ENCODE measurements around the gene E4F1.
"Not testable (repeated sequence)": the region's sequence is repeated elsewhere in the genome, so short reads cannot be mapped to it uniquely, and the experiment has no call there.

Gene E4F1

GRCh38 chr16:2260250-2260649 lies 36.9 kb downstream of the E4F1 start:
- H3K27me3 ChIP-seq (ENCODE audit: insufficient read depth, low read length), result no peaks in the 10 kb centered on the region
- H3K9me3 ChIP-seq (ENCODE audit: insufficient read depth, low read depth, low read length), result no peaks in the 10 kb centered on the region
- H3K4me3 ChIP-seq (ENCODE audit: low read length), result no peak overlapping the region
- peaks cover 5% of the 10 kb centered on the region; the same call in 1 of the 2 replicates for H3K4me1 ChIP-seq (ENCODE audit: insufficient read depth, low read length)
- H3K9ac ChIP-seq (ENCODE audit: low read depth, low read length), result no peak overlapping the region
- H3K36me3 ChIP-seq (ENCODE audit: insufficient read depth, low read depth, low read length), result peaks cover 100% of the 10 kb centered on the region
- no peak overlapping the region for H3K27ac ChIP-seq (ENCODE audit: low read length)

GRCh38 chr16:2263026-2263425 lies 39.6 kb downstream of the E4F1 start:
- not testable (repeated sequence) for H3K27me3 ChIP-seq (ENCODE audit: insufficient read depth, low read length); H3K4me3 ChIP-seq (ENCODE audit: low read length); H3K9ac ChIP-seq (ENCODE audit: low read depth, low read length); H3K4me1 ChIP-seq (ENCODE audit: insufficient read depth, low read length); H3K27ac ChIP-seq (ENCODE audit: low read length); H3K9me3 ChIP-seq (ENCODE audit: insufficient read depth, low read depth, low read length)
- H3K36me3 ChIP-seq (ENCODE audit: insufficient read depth, low read depth, low read length), result peaks cover 85% of the 10 kb centered on the region

GRCh38 chr16:2266887-2267286 lies 43.5 kb downstream of the E4F1 start:
- H3K36me3 ChIP-seq (ENCODE audit: insufficient read depth, low read depth, low read length), result peaks cover 46% of the 10 kb centered on the region
- peak overlapping the region; percentile 98 for H3K4me3 ChIP-seq (ENCODE audit: low read length)
- peak overlapping the region; percentile 98 for H3K9ac ChIP-seq (ENCODE audit: low read depth, low read length)
- peak overlapping the region; percentile 98 for H3K27ac ChIP-seq (ENCODE audit: low read length)
- peaks cover 11% of the 10 kb centered on the region; the same call in 1 of the 2 replicates for H3K4me1 ChIP-seq (ENCODE audit: insufficient read depth, low read length)
- H3K9me3 ChIP-seq (ENCODE audit: insufficient read depth, low read depth, low read length); H3K27me3 ChIP-seq (ENCODE audit: insufficient read depth, low read length): not testable (repeated sequence)

GRCh38 chr16:2267505-2267912 lies 44.1 kb downstream of the E4F1 start:
- Histone ChIP-seq H3K27ac (ENCODE audit: low read length) (peak overlapping the region; percentile 98), H3K4me3 (ENCODE audit: low read length) (peak overlapping the region; percentile 98), H3K9ac (ENCODE audit: low read depth, low read length) (peak overlapping the region; percentile 98), H3K36me3 (ENCODE audit: insufficient read depth, low read depth, low read length) (peaks cover 40% of the 10 kb centered on the region), H3K4me1 (ENCODE audit: insufficient read depth, low read length) (peaks cover 11% of the 10 kb centered on the region; the same call in 1 of the 2 replicates)
- H3K27me3 ChIP-seq (ENCODE audit: insufficient read depth, low read length); H3K9me3 ChIP-seq (ENCODE audit: insufficient read depth, low read depth, low read length): not testable (repeated sequence)

GRCh38 chr16:2267913-2268666 lies 44.7 kb downstream of the E4F1 start, which contains the start of gene RNPS1:
Gene RNPS1, minus strand, starts transcription at chr16:2268126. Its CDS starts 3,483 bp downstream, at chr16:2264643.
- H3K9ac ChIP-seq (ENCODE audit: low read depth, low read length), result peak within 1 kb of the TSS; percentile 98
- H3K9me3 ChIP-seq (ENCODE audit: insufficient read depth, low read depth, low read length), result no peaks in the 10 kb centered on the region
- 0 out of 2 replicates have a peak, but pooled peaks cover 6% of the 10 kb centered on the region for H3K27me3 ChIP-seq (ENCODE audit: insufficient read depth, low read length)
- H3K4me1 ChIP-seq (ENCODE audit: insufficient read depth, low read length), result peaks cover 11% of the 10 kb centered on the region; the same call in 1 of the 2 replicates
- H3K27ac ChIP-seq (ENCODE audit: low read length), result peak within 1 kb of the TSS; percentile 98
- peak within 1 kb of the TSS; percentile 98 for H3K4me3 ChIP-seq (ENCODE audit: low read length)
- peaks cover 34% of the 10 kb centered on the region for H3K36me3 ChIP-seq (ENCODE audit: insufficient read depth, low read depth, low read length)

GRCh38 chr16:2270070-2270462 lies 46.7 kb downstream of the E4F1 start:
- Histone ChIP-seq H3K36me3 (ENCODE audit: insufficient read depth, low read depth, low read length) (peaks cover 15% of the 10 kb centered on the region), H3K4me3 (ENCODE audit: low read length) (no peak overlapping the region), H3K9ac (ENCODE audit: low read depth, low read length) (no peak overlapping the region), H3K27me3 (ENCODE audit: insufficient read depth, low read length) (0 out of 2 replicates have a peak, but pooled peaks cover 6% of the 10 kb centered on the region), H3K4me1 (ENCODE audit: insufficient read depth, low read length) (peaks cover 8% of the 10 kb centered on the region; the same call in 1 of the 2 replicates), H3K27ac (ENCODE audit: low read length) (no peak overlapping the region), H3K9me3 (ENCODE audit: insufficient read depth, low read depth, low read length) (no peaks in the 10 kb centered on the region)

- Histone ChIP-seq H3K4me1 (ENCODE audit: insufficient read depth, low read length) (peaks cover 6% of the 10 kb centered on the region; the same call in 1 of the 2 replicates), H3K27ac (ENCODE audit: low read length) (no peak overlapping the region), H3K9me3 (ENCODE audit: insufficient read depth, low read depth, low read length) (no peaks in the 10 kb centered on the region), H3K4me3 (ENCODE audit: low read length) (no peak overlapping the region), H3K27me3 (ENCODE audit: insufficient read depth, low read length) (0 out of 2 replicates have a peak, but pooled peaks cover 6% of the 10 kb centered on the region), H3K9ac (ENCODE audit: low read depth, low read length) (no peak overlapping the region), H3K36me3 (ENCODE audit: insufficient read depth, low read depth, low read length) (peaks cover 8% of the 10 kb centered on the region; the same call in 1 of the 2 replicates)
Observed at GRCh38 chr16:2270588-2271470, 47.4 kb downstream of the E4F1 start.

- peaks cover 3% of the 10 kb centered on the region; the same call in 1 of the 2 replicates for H3K4me1 ChIP-seq (ENCODE audit: insufficient read depth, low read length)
- H3K4me3 ChIP-seq (ENCODE audit: low read length), result no peak overlapping the region
- no peak overlapping the region for H3K9ac ChIP-seq (ENCODE audit: low read depth, low read length)
- no peaks in the 10 kb centered on the region for H3K36me3 ChIP-seq (ENCODE audit: insufficient read depth, low read depth, low read length)
- H3K9me3 ChIP-seq (ENCODE audit: insufficient read depth, low read depth, low read length), result no peaks in the 10 kb centered on the region
- 0 out of 2 replicates have a peak, but pooled peaks cover 6% of the 10 kb centered on the region for H3K27me3 ChIP-seq (ENCODE audit: insufficient read depth, low read length)
- H3K27ac ChIP-seq (ENCODE audit: low read length), result no peak overlapping the region
Observed at GRCh38 chr16:2271848-2272461, 48.6 kb downstream of the E4F1 start.

- Histone ChIP-seq H3K27ac (ENCODE audit: low read length) (no peak overlapping the region), H3K4me3 (ENCODE audit: low read length) (no peak overlapping the region), H3K9ac (ENCODE audit: low read depth, low read length) (no peak overlapping the region), H3K4me1 (ENCODE audit: insufficient read depth, low read length) (peaks cover 3% of the 10 kb centered on the region; the same call in 1 of the 2 replicates), H3K9me3 (ENCODE audit: insufficient read depth, low read depth, low read length) (no peaks in the 10 kb centered on the region), H3K27me3 (ENCODE audit: insufficient read depth, low read length) (0 out of 2 replicates have a peak, but pooled peaks cover 6% of the 10 kb centered on the region), H3K36me3 (ENCODE audit: insufficient read depth, low read depth, low read length) (no peaks in the 10 kb centered on the region)
Observed at GRCh38 chr16:2273484-2273883, 50.1 kb downstream of the E4F1 start.

GRCh38 chr16:2273931-2274330 lies 50.5 kb downstream of the E4F1 start:
- Histone ChIP-seq H3K4me3 (ENCODE audit: low read length) (no peak overlapping the region), H3K27me3 (ENCODE audit: insufficient read depth, low read length) (0 out of 2 replicates have a peak, but pooled peaks cover 5% of the 10 kb centered on the region), H3K4me1 (ENCODE audit: insufficient read depth, low read length) (peaks cover 3% of the 10 kb centered on the region; the same call in 1 of the 2 replicates), H3K36me3 (ENCODE audit: insufficient read depth, low read depth, low read length) (no peaks in the 10 kb centered on the region), H3K9ac (ENCODE audit: low read depth, low read length) (no peak overlapping the region), H3K27ac (ENCODE audit: low read length) (no peak overlapping the region), H3K9me3 (ENCODE audit: insufficient read depth, low read depth, low read length) (no peaks in the 10 kb centered on the region)

Data from iPS-20b (cell line).